Stimulated activated memory B cell treated with anti-CD40 and anti-IgM and Interleukin-4, amounts not matched to agents 10 μg/mL and 1 μg/mL and 100 μg/mL, for 72 hours (primary cell): ENCODE measurements around the gene RAD9A.

Experiments
- ATAC-seq: fragments of 150-1000 bp; cut with Tn5 transposase; 2 replicates; pipeline ENCODE4 v1.10.0; 2021
- H3K27ac Mint-ChIP-seq: one replicate; pipeline ENCODE4 v1.8.0; 2022; ENCODE audit warnings: mild to moderate bottlenecking, mixed read lengths
- H3K27me3 Mint-ChIP-seq: one replicate; pipeline ENCODE4 v1.8.0; 2022; ENCODE audit warnings: mixed read lengths
- H3K36me3 Mint-ChIP-seq: one replicate; pipeline ENCODE4 v1.8.0; 2022; ENCODE audit warnings: mixed read lengths
- H3K4me1 Mint-ChIP-seq: one replicate; pipeline ENCODE4 v1.8.0; 2022; ENCODE audit warnings: mixed read lengths
- H3K4me3 Mint-ChIP-seq: one replicate; pipeline ENCODE4 v1.8.0; 2022; ENCODE audit warnings: mild to moderate bottlenecking, moderate library complexity, mixed read lengths
- H3K9me3 Mint-ChIP-seq: one replicate; pipeline ENCODE4 v1.8.0; 2022; ENCODE audit warnings: mixed read lengths

RAD9A gene

GRCh38 chr11:67368621-67369020 is 23.2 kb upstream of the RAD9A start:
- peaks cover 83% of the 10 kb centered on the region for H3K4me1 Mint-ChIP-seq
- H3K27ac Mint-ChIP-seq, result peak overlapping the region; percentile 64
- H3K27me3 Mint-ChIP-seq, result no peaks in the 10 kb centered on the region
- peak overlapping the region; percentile 30 for H3K4me3 Mint-ChIP-seq
- H3K9me3 Mint-ChIP-seq, result no peaks in the 10 kb centered on the region
- H3K36me3 Mint-ChIP-seq, result peaks cover 40% of the 10 kb centered on the region
- ATAC-seq, result peak; percentile 47

- Mint-ChIP-seq H3K9me3 (no peaks in the 10 kb centered on the region), H3K4me1 (peaks cover 83% of the 10 kb centered on the region), H3K4me3 (peak overlapping the region; percentile 15), H3K27me3 (no peaks in the 10 kb centered on the region), H3K27ac (peak overlapping the region; percentile 64), H3K36me3 (peaks cover 35% of the 10 kb centered on the region)
- no peak for ATAC-seq
Observed at GRCh38 chr11:67369275-67369674, 22.5 kb upstream of the RAD9A start.

- H3K4me3 Mint-ChIP-seq, result no peak overlapping the region
- peaks cover 82% of the 10 kb centered on the region for H3K4me1 Mint-ChIP-seq
- peak overlapping the region; percentile 64 for H3K27ac Mint-ChIP-seq
- no peaks in the 10 kb centered on the region for H3K27me3 Mint-ChIP-seq
- no peak for ATAC-seq
- H3K36me3 Mint-ChIP-seq, result peaks cover 29% of the 10 kb centered on the region
- no peaks in the 10 kb centered on the region for H3K9me3 Mint-ChIP-seq
Observed at GRCh38 chr11:67369801-67370284, 21.9 kb upstream of the RAD9A start.

- peak overlapping the region; percentile 64 for H3K27ac Mint-ChIP-seq
- H3K36me3 Mint-ChIP-seq, result peaks cover 22% of the 10 kb centered on the region
- no peak for ATAC-seq
- H3K4me3 Mint-ChIP-seq, result peak overlapping the region; percentile 52
- H3K9me3 Mint-ChIP-seq, result no peaks in the 10 kb centered on the region
- no peaks in the 10 kb centered on the region for H3K27me3 Mint-ChIP-seq
- peaks cover 77% of the 10 kb centered on the region for H3K4me1 Mint-ChIP-seq
Observed at GRCh38 chr11:67370351-67371076, 21.3 kb upstream of the RAD9A start.

GRCh38 chr11:67371189-67371910 is 20.4 kb upstream of the RAD9A start:
- H3K27ac Mint-ChIP-seq, result peak overlapping the region; percentile 64
- peak; percentile 42 for ATAC-seq
- H3K4me3 Mint-ChIP-seq, result peak overlapping the region; percentile 79
- no peaks in the 10 kb centered on the region for H3K9me3 Mint-ChIP-seq
- H3K27me3 Mint-ChIP-seq, result no peaks in the 10 kb centered on the region
- H3K36me3 Mint-ChIP-seq, result peaks cover 14% of the 10 kb centered on the region
- peaks cover 73% of the 10 kb centered on the region for H3K4me1 Mint-ChIP-seq

GRCh38 chr11:67371911-67372320 is 19.9 kb upstream of the RAD9A start:
- Mint-ChIP-seq H3K4me1 (peaks cover 67% of the 10 kb centered on the region), H3K27me3 (no peaks in the 10 kb centered on the region), H3K9me3 (no peaks in the 10 kb centered on the region), H3K36me3 (peaks cover 11% of the 10 kb centered on the region), H3K4me3 (peak overlapping the region; percentile 79), H3K27ac (peak overlapping the region; percentile 64)
- ATAC-seq, result peak; percentile 0

GRCh38 chr11:67372321-67372992 is 19.3 kb upstream of the RAD9A start:
- H3K4me3 Mint-ChIP-seq, result peak overlapping the region; percentile 79
- no peaks in the 10 kb centered on the region for H3K9me3 Mint-ChIP-seq
- peaks cover 11% of the 10 kb centered on the region for H3K36me3 Mint-ChIP-seq
- H3K27ac Mint-ChIP-seq, result peak overlapping the region; percentile 64
- H3K4me1 Mint-ChIP-seq, result peaks cover 64% of the 10 kb centered on the region
- ATAC-seq, result peak; percentile 29
- no peaks in the 10 kb centered on the region for H3K27me3 Mint-ChIP-seq

GRCh38 chr11:67372993-67373647 is 18.7 kb upstream of the RAD9A start, which contains the start of gene CLCF1:
Gene CLCF1 (minus strand): TSS chr11:67373598. CDS start chr11:67373539, 59 bp downstream.
- H3K4me1 Mint-ChIP-seq, result peaks cover 57% of the 10 kb centered on the region
- peaks cover 6% of the 10 kb centered on the region for H3K36me3 Mint-ChIP-seq
- H3K9me3 Mint-ChIP-seq, result no peaks in the 10 kb centered on the region
- peak; percentile 56 for ATAC-seq
- peak within 1 kb of the TSS; percentile 87 for H3K4me3 Mint-ChIP-seq
- peak within 1 kb of the TSS; percentile 90 for H3K27ac Mint-ChIP-seq
- H3K27me3 Mint-ChIP-seq, result no peaks in the 10 kb centered on the region

GRCh38 chr11:67373648-67374570 is 17.9 kb upstream of the RAD9A start:
- ATAC-seq, result peak; percentile 82
- Mint-ChIP-seq H3K4me3 (peak overlapping the region; percentile 87), H3K9me3 (no peaks in the 10 kb centered on the region), H3K27ac (peak overlapping the region; percentile 90), H3K4me1 (peaks cover 54% of the 10 kb centered on the region), H3K27me3 (no peaks in the 10 kb centered on the region), H3K36me3 (no peaks in the 10 kb centered on the region)

GRCh38 chr11:67374571-67375281 is 17.1 kb upstream of the RAD9A start:
- H3K9me3 Mint-ChIP-seq, result no peaks in the 10 kb centered on the region
- H3K27me3 Mint-ChIP-seq, result no peaks in the 10 kb centered on the region
- no peaks in the 10 kb centered on the region for H3K36me3 Mint-ChIP-seq
- peak overlapping the region; percentile 90 for H3K27ac Mint-ChIP-seq
- H3K4me1 Mint-ChIP-seq, result peaks cover 54% of the 10 kb centered on the region
- no peak overlapping the region for H3K4me3 Mint-ChIP-seq
- no peak for ATAC-seq

- no peak overlapping the region for H3K4me3 Mint-ChIP-seq
- no peaks in the 10 kb centered on the region for H3K36me3 Mint-ChIP-seq
- H3K27ac Mint-ChIP-seq, result peak overlapping the region; percentile 52
- peaks cover 50% of the 10 kb centered on the region for H3K4me1 Mint-ChIP-seq
- H3K27me3 Mint-ChIP-seq, result no peaks in the 10 kb centered on the region
- no peaks in the 10 kb centered on the region for H3K9me3 Mint-ChIP-seq
- ATAC-seq, result no peak
Observed at GRCh38 chr11:67375320-67376055, 16.3 kb upstream of the RAD9A start.

GRCh38 chr11:67376063-67376820 is 15.5 kb upstream of the RAD9A start:
- Mint-ChIP-seq H3K36me3 (no peaks in the 10 kb centered on the region), H3K27ac (peak overlapping the region; percentile 52), H3K4me3 (no peak overlapping the region), H3K27me3 (no peaks in the 10 kb centered on the region), H3K9me3 (no peaks in the 10 kb centered on the region), H3K4me1 (peaks cover 50% of the 10 kb centered on the region)
- ATAC-seq, result no peak
